Umbilical cord (tissue), 2 donors: ENCODE results near the gene TSFM. TPM values are rescaled to one million over a fixed set of nuclear protein-coding genes. Genes with fewer than 3 reads are reported as not detected.

ENCODE experiments used
- DNase-seq: peaks from one replicate; pipeline ENCODE4 v3.0.0-alpha.2; 2015; ENCODE audit warnings: low spot score
- total RNA-seq: library from RNA; depleted of rRNA; stranded (reverse); fragments of >200 nt; gene quantifications from one replicate; pipeline ENCODE4 v1.2.3, GENCODE V29; 2014; ENCODE audit warnings: low replicate concordance; ENCODE audit not compliant: insufficient read depth

TSFM gene
- total RNA-seq, 1 donor from 2014 or later, result 7.0 TPM

- DNase-seq, result no peak
These were observed 37.1 kb upstream of the TSFM start for GRCh38 chr12:57745485-57745881.

- DNase-seq, result no peak
These were observed 36.6 kb upstream of the TSFM start for GRCh38 chr12:57746025-57746424.

GRCh38 chr12:57749061-57749460, 33.5 kb upstream of the TSFM start:
- no peak for DNase-seq

GRCh38 chr12:57750561-57751431, 31.8 kb upstream of the TSFM start:
- no peak for DNase-seq

- DNase-seq, result no peak
These were observed 31.2 kb upstream of the TSFM start for GRCh38 chr12:57751432-57751787.

GRCh38 chr12:57751788-57752667, 30.6 kb upstream of the TSFM start, which contains the start of gene CDK4:
TSS of gene CDK4 (minus strand) at chr12:57752310. CDS start at chr12:57751717, 593 bp downstream.
- DNase-seq, result peak; percentile 100

- DNase-seq, result no peak
These were observed 30.0 kb upstream of the TSFM start for GRCh38 chr12:57752668-57753000.

- no peak for DNase-seq
These were observed 28.7 kb upstream of the TSFM start for GRCh38 chr12:57753756-57754337.

- DNase-seq, result peak; percentile 55
These were observed 28.0 kb upstream of the TSFM start, which contains the start of gene MARCHF9 for GRCh38 chr12:57754411-57755193. TSS of gene MARCHF9 (plus strand) at chr12:57755103. CDS start at chr12:57755529, 426 bp downstream.

- DNase-seq, result no peak
These were observed 27.5 kb upstream of the TSFM start for GRCh38 chr12:57755194-57755453.

- no peak for DNase-seq
These were observed 26.9 kb upstream of the TSFM start for GRCh38 chr12:57755454-57756372.

- DNase-seq, result no peak
These were observed 25.9 kb upstream of the TSFM start for GRCh38 chr12:57756406-57757341.

GRCh38 chr12:57757771-57758170, 24.8 kb upstream of the TSFM start:
- no peak for DNase-seq

- no peak for DNase-seq
These were observed 23.8 kb upstream of the TSFM start for GRCh38 chr12:57758552-57759359.

- no peak for DNase-seq
These were observed 23.1 kb upstream of the TSFM start for GRCh38 chr12:57759360-57759980.

GRCh38 chr12:57760347-57760982, 22.1 kb upstream of the TSFM start:
- DNase-seq, result no peak

- DNase-seq, result no peak
These were observed 21.1 kb upstream of the TSFM start for GRCh38 chr12:57761391-57761998.
